ENCODE results near the gene MED29. TPM values are rescaled to one million over a fixed set of nuclear protein-coding genes. Genes with fewer than 3 reads are reported as not detected.

Gene MED29
- total and polyA plus RNA-seq, 2 of the 13 experiments (the other 11 are each of a cell fraction or from before 2014, with no cell fraction given): 14.0 to 19.7 TPM

GRCh38 chr19:39341719-39342604 is 49.2 kb upstream of the MED29 start, which contains the start of gene SAMD4B (continued):
- TF ChIP-seq AGO1 (IDR thresholded peaks at IDR 0.05; ENCODE audit: low read depth, low read length, poor library complexity, severe bottlenecking) (no peak), IKZF4 (CRISPR knock-in tag; IDR thresholded peaks at IDR 0.05; ENCODE audit: borderline replicate concordance, low read depth, not compliant biosample characterization) (no peak), REST (IDR thresholded peaks at IDR 0.05; ENCODE audit: borderline replicate concordance in 1 of 2, low read depth in 1 of 2, low read length in 2 of 2) (peak in 1 of 2 experiments; percentile 40; a peak in 1 of 4 replicates), MXD3 (CRISPR knock-in tag; IDR thresholded peaks at IDR 0.05) (no peak; the same call in 1 of the 2 replicates), RELA (CRISPR knock-in tag; IDR thresholded peaks at IDR 0.05) (no peak), ZNF850 (CRISPR knock-in tag; conservative IDR thresholded peaks at IDR 0.05) (no peak), ATF4 (CRISPR knock-in tag; IDR thresholded peaks at IDR 0.05) (0 out of 4 replicates have a peak, but pooled peaks of 1 of the 2 experiments have one; percentile 21), TERF1 (CRISPR knock-in tag; IDR thresholded peaks at IDR 0.05) (no peak), ZNF878 (CRISPR knock-in tag; IDR thresholded peaks at IDR 0.05) (no peak), ZBTB14 (CRISPR knock-in tag; IDR thresholded peaks at IDR 0.05) (no peak), FLYWCH1 (CRISPR knock-in tag; IDR thresholded peaks at IDR 0.05) (no peak), ZNF546 (CRISPR knock-in tag; conservative IDR thresholded peaks at IDR 0.05) (no peak), ZNF780A (CRISPR knock-in tag; IDR thresholded peaks at IDR 0.05) (no peak), NR2C2 (CRISPR knock-in tag; IDR thresholded peaks at IDR 0.05; ENCODE audit: borderline replicate concordance) (peak; percentile 47), CAMTA2 (CRISPR knock-in tag; IDR thresholded peaks at IDR 0.05; ENCODE audit: borderline replicate concordance) (no peak), ZBTB8A (CRISPR knock-in tag; IDR thresholded peaks at IDR 0.05; ENCODE audit: borderline replicate concordance, low read depth) (peak; percentile 89; the same call in 1 of the 2 replicates), GABPA (IDR thresholded peaks at IDR 0.05; ENCODE audit: low read depth, low read length) (peak; percentile 73), GABPA (CRISPR knock-in tag; IDR thresholded peaks at IDR 0.05; ENCODE audit: low read depth) (peak; percentile 90)

All from HepG2 (cell line).